Adipose tissue (tissue), 3 donors: Measurements from ENCODE around the gene GPR173. TPM values are rescaled to one million over a fixed set of nuclear protein-coding genes. Genes with fewer than 3 reads are reported as not detected.

Source experiments
- H3K27ac ChIP-seq: one replicate; pipeline ENCODE4 v1.5.1; 2013; ENCODE audit warnings: low read depth, low read length
- WGBS, 3 donors: extraction: QIAGEN DNeasy Blood & Tissue Kit; methylation state at CpG; one replicate each; pipeline ENCODE4 v1.1.7; 2013; 5-methylcytosine and 5-hydroxymethylcytosine counted together
- polyA plus RNA-seq, 3 donors: library from polyadenylated mRNA; stranded (reverse); fragments of 200-250 nt; gene quantifications; one replicate each; pipeline ENCODE4 v1.2.3, GENCODE V29; 2013
- donor health status: healthy with polysubstance abuse.
- donor health status: Bipolar disorder and iron deficiency.
- donor health status: healthy.

The GPR173 gene
- polyA plus RNA-seq, 3 donors: 0.33 to 2.2 (median 0.42) TPM

- 79 to 94% (median 85%) methylated on average over 9 of the region's 9 CpGs for WGBS, 3 donors
- no peak overlapping the region for H3K27ac ChIP-seq
These were observed 36.3 kb downstream of the GPR173 start for GRCh38 chrX:53084863-53085262.

GRCh38 chrX:53085661-53086229 is 37.2 kb downstream of the GPR173 start:
- H3K27ac ChIP-seq: no peak overlapping the region
- 79 to 82% (median 80%) methylated on average over 17 of the region's 17 CpGs for WGBS, 3 donors

- H3K27ac ChIP-seq: no peak overlapping the region
- 39 to 62% (median 47%) methylated on average over 6 of the region's 6 CpGs for WGBS, 3 donors
These were observed 37.9 kb downstream of the GPR173 start for GRCh38 chrX:53086464-53086863.

- H3K27ac ChIP-seq: no peak overlapping the region
- whole genome bisulfite sequencing, 3 donors: 58 to 82% (median 73%) methylated on average over 3 of the region's 3 CpGs
These were observed 38.8 kb downstream of the GPR173 start for GRCh38 chrX:53087388-53087831.

- 20 to 44% (median 31%) methylated on average over 36 to 51 of the region's 51 CpGs for WGBS, 3 donors
These were observed 39.8 kb downstream of the GPR173 start for GRCh38 chrX:53088136-53088974.

GRCh38 chrX:53089224-53089842 is 40.7 kb downstream of the GPR173 start:
- 9 to 18% (median 9%) methylated on average over 11 of the region's 11 CpGs for WGBS, 3 donors
- no peak overlapping the region for H3K27ac ChIP-seq

More at GRCh38 chrX:53088136-53088974, 39.8 kb downstream of the GPR173 start:
- no peak overlapping the region for H3K27ac ChIP-seq

GRCh38 chrX:53089925-53090324 is 41.3 kb downstream of the GPR173 start:
- 55 to 66% (median 57%) methylated on average over 2 of the region's 2 CpGs for whole genome bisulfite sequencing, 3 donors
- no peak overlapping the region for H3K27ac ChIP-seq

- 85 to 92% (median 89%) methylated on average over 2 of the region's 2 CpGs for WGBS, 3 donors
- no peak overlapping the region for H3K27ac ChIP-seq
These were observed 42.8 kb downstream of the GPR173 start for GRCh38 chrX:53091354-53091753.

GRCh38 chrX:53093177-53093655 is 44.6 kb downstream of the GPR173 start:
- 0 to 27% (median 3%) methylated on average over 8 to 16 of the region's 16 CpGs for WGBS, 3 donors

GRCh38 chrX:53093748-53094581 is 45.4 kb downstream of the GPR173 start, which contains the start of gene KANTR:
TSS of gene KANTR (plus strand) at chrX:53094142. CDS start at chrX:53124273, 30,131 bp downstream.
- H3K27ac ChIP-seq: no peak within 1 kb of the TSS
- 0 to 31% (median 1%) methylated on average over 42 to 67 of the region's 67 CpGs for WGBS, 3 donors

More at GRCh38 chrX:53093177-53093655, 44.6 kb downstream of the GPR173 start:
- H3K27ac ChIP-seq: no peak overlapping the region

- WGBS, 3 donors: 0 to 44% (median 0%) methylated on average over 4 to 5 of the region's 5 CpGs
- H3K27ac ChIP-seq: no peak overlapping the region
These were observed 46.0 kb downstream of the GPR173 start for GRCh38 chrX:53094582-53094905.

GRCh38 chrX:53095796-53096195 is 47.2 kb downstream of the GPR173 start:
- no peak overlapping the region for H3K27ac ChIP-seq
- 73 to 89% (median 76%) methylated on average over 3 of the region's 3 CpGs for WGBS, 3 donors

GRCh38 chrX:53114864-53115549 is 66.4 kb downstream of the GPR173 start:
- no peak overlapping the region for H3K27ac ChIP-seq
- 92 to 96% (median 95%) methylated on average over 4 to 6 of the region's 6 CpGs for WGBS, 3 donors

GRCh38 chrX:53115550-53115874 is 66.9 kb downstream of the GPR173 start:
- WGBS, 3 donors: 67 to 95% (median 81%) methylated on average over 2 of the region's 2 CpGs
- H3K27ac ChIP-seq: no peak overlapping the region

- H3K27ac ChIP-seq: no peak overlapping the region
These were observed 67.5 kb downstream of the GPR173 start for GRCh38 chrX:53116101-53116500.

GRCh38 chrX:53122013-53122412 is 73.4 kb downstream of the GPR173 start:
- 40 to 75% (median 44%) methylated on average over 1 of the region's 1 CpG for WGBS, 3 donors
- no peak overlapping the region for H3K27ac ChIP-seq

More at GRCh38 chrX:53116101-53116500, 67.5 kb downstream of the GPR173 start:
- WGBS, 3 donors: 37 to 71% (median 58%) methylated on average over 3 of the region's 3 CpGs

- no peak overlapping the region for H3K27ac ChIP-seq
These were observed 76.9 kb downstream of the GPR173 start for GRCh38 chrX:53125506-53125905.

GRCh38 chrX:53126377-53126776 is 77.8 kb downstream of the GPR173 start:
- 91 to 100% (median 95%) methylated on average over 2 of the region's 2 CpGs for WGBS, 3 donors
- no peak overlapping the region for H3K27ac ChIP-seq
